Stimulated activated CD4-positive, alpha-beta T cell treated with anti-CD3 and anti-CD28 coated beads, Interleukin-2, amount 100 ng/mL, for 4 hours (primary cell): ENCODE measurements around the gene DAB1.

ENCODE experiments used
- DNase-seq: peaks from one replicate; pipeline ENCODE4 v3.0.0-alpha.2; 2020; ENCODE audit warnings: low read depth

DAB1 gene

DNA sequence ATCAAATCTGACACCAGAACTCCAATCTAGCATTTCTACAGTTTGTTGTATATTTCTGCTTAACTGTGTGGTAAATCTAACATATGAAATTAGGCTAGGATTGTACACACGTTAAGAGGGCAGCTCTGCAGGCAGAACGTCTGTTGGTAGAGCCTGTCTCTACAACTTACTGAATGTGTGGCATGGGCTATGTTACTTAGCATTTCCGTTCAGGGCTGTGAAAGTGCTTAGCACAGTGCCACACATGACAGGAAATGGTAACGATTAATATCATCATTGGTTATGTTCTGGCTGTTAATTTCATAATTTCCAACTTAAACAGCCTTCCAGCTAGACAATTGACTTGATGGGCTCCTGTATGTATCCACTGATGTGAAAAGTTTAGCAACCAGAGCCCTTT, 448.4 kb downstream of the DAB1 start:
- no peak for DNase-seq

DNA sequence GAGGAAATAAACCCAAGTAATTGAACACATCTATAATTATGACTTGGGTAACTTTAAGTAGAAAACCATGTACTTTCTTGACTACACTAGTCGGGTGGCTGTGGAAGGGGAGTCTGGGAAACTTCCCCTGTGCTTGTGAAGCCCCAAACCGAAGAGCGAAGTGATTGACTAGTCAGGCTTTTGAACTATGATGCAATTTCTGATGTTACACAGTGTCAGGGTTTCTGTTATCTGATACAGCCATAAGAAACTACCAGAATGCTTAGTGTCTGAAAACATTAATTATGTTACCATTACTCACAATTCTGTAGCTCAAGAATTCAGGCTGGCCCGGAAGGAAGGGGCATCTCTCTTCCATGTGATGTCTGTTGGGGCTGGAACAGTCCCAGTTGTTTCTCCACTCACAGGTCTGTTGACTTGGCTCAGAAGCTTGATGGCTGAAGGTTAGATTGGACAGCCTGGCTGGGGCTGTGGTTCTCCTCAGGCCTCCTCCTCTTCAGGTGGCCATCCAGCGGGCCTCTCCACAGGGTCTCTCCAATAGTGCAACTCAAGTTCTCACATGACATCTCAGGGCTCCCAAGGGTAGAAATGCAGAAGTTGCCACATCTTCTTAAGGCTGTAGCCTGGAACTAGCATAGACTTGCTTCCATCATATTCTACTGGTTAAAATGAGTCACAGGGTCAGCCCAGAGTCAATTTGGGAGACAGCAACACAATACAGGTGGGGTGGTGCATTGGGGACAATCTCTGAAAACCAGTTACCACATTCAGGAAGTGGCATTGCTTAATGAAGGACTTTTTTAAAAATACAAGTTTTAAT, 449.7 kb downstream of the DAB1 start:
- no peak for DNase-seq

DNA sequence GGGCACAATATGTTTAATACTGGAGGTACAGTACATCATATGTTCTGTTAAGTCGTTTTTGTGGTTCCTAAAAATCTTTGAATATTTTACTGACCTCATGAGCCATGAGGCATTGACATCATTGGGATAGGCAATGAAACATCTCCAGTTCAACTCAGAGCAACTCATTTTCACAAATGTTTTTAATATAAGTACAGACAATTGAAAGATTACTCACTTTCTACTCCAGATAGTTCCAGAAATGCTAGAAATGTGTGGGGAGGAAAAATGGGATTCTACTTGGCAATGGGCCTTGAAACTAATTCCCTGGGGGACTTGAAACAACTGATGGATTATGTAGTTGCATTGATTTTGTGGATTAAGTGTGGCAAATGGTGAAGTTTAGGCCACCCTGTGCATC, 450.9 kb downstream of the DAB1 start:
- no peak for DNase-seq

DNA sequence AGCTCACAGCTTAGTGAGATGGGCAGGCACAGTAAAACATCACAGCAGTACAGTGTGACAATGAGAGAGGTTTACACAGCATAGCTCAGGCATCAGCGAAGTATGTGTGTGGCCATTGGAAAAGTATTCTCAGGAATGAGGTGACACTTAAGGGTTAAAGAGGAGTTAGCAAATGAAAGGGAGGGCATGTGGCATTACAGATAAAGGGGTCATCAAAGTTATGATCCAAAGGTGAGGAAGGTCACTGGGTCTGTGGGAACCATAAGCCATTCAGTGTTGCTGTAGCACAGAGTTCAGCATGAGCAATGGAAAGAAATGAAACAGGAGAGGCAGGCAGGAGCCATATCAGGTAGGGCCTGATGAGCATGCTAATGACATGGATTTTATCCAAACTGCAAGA, 453.6 kb downstream of the DAB1 start:
- DNase-seq = no peak

DNA sequence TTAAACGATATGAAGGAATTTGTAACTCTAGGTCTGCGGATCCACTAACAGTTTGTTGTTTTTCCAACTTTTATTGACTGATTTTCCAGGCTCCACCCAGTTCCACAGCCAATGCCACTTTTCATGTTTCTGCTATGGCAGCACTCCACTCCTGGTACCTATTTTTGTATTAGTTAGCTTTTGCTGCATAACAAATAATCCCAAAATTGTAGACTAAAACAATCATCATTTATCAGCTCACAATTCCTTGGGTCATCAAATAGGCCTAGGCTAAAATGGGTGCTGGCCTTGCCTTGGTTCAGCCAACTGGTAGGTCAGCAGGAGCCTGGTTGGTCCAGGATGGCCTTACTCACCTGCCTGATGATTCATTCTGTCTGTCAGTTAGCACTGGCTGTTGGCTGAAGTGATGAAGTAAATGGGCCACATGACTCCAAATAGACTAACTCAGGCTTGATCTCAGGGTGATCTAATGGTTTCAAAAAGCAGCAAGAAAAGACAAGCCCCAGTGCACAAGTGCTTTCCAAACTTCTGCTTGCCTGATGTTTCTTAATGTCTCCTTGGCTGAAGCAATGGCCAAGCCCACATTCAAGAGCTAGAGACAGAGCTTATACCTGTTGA, 454.9 kb downstream of the DAB1 start:
- no peak for DNase-seq

DNA sequence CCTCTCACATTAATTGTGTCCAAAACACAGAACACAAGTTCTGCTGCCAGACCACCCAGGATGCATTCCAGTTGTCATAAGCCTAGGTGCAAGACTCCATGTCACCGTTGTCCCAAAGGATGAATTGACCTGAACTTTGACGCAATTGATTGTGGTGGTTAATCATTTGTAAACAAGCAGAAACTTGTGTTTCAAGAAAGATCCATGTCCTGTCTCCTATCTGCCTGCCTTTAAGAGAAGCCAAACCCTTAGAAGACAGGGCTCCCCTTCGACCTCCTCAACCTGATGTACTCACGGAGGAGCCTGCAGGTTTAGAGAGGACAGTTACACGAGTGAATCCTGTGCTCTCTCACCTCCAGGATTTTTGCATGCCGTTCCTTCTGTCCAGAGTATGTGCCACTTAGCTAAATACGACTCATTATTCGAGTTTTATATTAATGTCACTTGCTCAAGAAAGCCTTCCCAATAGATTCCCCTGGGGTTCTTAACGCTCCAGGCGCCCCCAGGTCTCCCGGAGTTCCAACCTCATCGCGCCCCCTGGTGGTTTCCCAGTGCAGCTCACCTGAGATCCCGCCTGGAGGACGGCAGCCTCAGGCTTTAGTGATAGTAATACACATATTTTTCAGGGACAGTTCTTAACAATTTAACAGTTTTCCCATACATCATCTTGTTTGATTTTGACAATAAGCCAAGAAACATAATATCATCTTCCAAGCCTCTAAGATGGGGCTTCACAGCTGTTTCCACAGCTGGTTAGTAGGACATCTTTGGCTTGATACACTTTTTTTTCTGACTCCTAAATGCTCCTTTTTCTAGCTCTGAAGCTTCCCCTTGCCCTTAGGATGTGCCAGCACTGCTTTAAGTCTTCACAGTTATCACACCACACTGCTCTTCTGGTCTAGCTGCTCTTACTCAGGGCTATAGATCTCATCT, 455.7 kb downstream of the DAB1 start:
- DNase-seq = no peak

DNA sequence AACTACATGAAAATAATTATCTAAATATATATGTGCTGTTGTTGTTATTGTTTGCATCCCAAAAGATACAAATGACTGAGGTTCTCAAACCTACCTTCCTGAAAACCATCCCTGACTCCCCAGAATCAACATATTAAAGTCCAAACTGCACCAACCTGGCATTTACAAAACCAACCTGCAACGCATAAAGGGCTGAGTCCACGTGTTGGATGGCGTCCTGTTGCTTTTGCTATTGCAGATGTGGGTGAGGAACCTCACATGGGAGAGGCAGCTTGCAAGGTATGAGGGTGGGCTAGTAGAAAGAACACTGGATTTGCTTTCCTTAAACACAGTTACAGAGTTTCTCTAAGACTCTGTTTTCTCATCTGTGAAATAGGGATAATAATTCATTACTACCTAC, 456.5 kb downstream of the DAB1 start:
- DNase-seq = no peak

DNA sequence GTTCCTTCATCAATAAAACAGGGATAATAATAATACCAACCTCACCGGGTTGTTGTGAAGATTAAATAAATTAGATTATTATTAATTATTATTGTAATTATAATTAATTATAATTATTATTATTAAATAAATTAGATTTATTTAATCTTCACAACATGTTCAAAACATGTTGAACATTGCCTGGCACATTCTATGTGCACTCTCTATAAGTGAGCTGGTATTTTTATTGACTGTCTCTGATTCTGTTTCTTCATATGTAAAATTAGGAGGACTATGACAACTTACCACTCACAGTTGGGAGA, 457.2 kb downstream of the DAB1 start:
- no peak for DNase-seq

DNA sequence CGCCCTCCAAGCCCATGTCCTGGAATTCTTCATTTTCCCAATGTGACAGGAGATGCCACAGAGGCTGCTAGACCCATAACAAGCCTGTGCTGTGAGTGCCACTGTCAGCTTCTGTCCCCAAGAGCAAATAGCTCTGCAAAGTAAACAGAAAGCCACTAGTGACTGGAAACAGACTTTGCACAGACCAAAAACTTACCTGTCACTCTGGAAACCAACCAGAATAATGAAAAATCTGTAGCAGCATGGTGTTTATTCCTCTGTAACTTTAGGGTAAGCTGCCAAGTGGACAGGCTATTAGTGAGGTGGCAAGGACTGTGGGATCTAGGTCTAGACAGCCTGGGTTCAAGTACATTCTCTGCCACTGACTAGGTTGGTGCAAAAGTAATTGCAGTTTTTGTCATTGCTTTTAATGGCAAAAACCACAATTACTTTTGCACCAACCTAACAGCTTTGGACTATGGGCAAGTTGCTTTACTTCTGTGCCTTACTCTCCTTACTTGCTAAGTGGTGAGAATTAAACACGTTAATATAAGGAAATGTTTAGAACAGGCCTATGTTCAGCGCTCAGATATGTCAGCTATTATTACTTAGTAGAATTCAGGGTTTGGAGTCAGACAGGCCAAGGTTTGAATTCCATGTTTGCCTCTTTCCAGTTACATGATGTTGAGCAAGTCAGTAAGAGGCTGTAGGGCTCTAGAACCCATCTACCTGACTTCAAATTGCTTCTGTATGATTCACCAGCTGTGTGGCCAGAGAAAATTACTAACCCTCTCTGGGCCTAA, 457.8 kb downstream of the DAB1 start, which contains the start of gene C8B:
C8B (minus strand) TSS at position 100 of the 782 bp plus-strand sequence; CDS start at position 33, 67 bp downstream.
- DNase-seq = no peak

DNA sequence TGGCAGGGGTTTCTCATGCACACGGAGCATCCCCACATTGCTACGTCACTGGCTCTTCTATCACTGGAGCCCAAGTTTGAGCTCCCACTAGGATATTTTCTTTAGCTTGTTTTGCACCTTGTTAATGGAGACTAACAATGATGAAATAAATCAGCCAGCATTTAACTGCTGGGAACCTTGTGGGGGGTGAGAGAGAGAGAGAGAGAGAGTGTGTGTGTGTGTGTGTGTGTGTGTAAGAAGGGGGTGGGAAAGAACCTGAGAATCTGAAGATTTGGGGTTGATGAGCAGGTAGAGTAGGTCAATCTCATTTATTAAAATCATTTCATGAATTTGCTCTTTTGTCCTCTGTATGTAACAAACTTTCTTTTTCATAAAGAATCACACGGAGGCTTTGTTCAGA, 458.7 kb downstream of the DAB1 start:
- no peak for DNase-seq

DNA sequence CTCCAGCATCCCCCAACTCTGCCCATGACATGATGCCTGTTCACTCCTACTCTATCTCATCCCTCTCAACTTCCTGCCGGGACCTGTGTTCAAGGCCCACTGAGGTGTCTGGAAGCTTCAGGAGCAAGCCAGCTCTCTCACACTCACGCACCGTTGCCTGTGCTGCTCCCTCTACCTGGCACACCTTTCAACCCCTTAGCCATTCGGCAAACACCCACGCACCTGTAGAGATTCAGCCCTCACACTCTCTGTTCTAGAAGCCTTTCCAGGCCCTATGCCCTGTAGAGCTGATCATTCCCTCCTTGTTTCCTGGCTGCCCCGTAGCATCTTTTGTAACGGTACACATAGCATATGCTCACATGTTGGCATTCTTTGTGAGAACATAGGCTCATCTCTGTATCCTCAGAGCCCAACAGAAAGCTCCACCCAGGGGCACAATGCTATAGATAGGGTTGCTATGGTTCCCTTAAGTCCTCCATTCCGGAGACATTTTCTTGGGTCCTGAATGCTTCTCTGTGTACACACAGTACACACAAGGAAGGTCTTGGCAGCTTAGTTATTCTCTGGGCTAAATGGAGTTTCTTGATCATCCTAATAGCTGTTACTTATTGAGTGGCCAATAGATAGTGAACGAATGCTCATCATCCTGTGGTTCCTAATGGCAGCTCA, 459.4 kb downstream of the DAB1 start:
- DNase-seq = no peak

DNA sequence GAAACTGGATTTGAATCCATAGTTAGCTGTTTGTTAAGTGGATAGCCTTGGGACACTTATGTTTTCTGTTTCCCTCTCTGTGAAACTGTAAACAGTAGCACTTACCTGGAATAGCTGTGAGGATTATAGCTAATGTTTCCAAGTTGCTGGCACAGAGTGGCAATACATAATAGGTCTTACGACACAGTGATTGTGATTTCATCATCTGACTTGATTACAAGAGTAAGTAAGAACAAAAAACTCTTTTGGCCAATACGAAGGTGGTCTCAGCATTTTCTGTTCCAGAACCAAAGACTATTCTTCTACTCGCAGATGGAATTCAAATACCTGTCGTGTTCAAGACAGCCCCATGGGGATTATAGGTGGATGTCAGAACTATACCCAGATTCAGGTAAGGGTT, 460.2 kb downstream of the DAB1 start:
- no peak for DNase-seq

DNA sequence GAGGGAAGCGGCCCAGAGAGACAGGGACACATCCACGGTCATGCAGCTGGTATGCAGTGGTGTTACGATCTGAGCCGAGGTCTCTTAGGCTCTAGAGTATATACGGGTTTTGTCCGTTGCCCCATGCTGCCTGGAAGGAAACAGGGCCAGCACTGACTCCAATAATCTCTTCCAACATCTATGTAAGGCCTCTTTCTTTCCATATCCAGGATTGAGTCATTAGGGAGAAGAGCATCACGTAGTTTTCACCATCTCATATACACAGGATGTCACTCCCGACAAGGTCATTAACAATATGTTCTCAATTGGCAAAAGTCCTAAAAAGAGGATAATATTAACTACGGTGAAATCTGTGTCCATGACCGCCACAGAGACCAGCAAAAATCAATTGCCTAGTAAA, 462.4 kb downstream of the DAB1 start:
- no peak for DNase-seq

DNA sequence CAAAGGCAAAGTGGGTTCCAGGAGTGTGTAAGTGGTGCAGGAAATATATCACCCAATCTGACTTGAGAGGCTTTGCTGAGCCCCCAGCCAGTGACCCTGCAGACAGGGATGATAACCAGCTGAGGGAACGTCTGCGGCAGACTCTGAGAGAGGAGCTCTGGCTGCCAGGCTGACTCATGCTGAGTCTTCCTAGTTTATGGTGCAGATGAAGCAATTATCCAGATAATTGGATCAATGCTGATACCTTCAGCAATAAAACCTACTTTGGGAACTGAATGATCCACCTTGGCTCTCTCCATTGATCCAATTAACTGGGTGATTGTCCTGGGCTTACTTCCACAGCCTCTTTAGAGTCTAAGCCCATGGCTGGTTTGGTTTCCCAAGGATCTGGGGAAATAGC, 465.3 kb downstream of the DAB1 start:
- DNase-seq = no peak

DNA sequence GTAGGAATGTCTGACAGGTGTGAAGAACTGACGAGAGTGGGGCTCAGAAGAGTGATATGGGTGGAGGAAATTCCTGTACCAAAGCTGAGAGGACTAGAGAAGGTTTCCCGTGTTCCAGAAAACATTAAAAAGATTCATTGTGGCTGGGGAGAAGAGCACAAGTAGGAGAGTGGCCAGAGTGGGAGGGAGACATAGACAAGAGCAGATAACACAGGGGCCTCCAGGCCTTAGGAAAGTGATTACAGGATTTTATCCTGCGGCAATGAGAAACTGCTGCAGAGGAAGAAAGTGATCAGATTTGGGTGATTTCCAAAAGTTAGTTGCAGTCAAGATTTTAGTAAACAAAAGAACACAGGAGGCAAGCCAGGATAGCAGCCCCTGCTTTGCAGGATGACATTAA, 465.9 kb downstream of the DAB1 start:
- DNase-seq = no peak

DNA sequence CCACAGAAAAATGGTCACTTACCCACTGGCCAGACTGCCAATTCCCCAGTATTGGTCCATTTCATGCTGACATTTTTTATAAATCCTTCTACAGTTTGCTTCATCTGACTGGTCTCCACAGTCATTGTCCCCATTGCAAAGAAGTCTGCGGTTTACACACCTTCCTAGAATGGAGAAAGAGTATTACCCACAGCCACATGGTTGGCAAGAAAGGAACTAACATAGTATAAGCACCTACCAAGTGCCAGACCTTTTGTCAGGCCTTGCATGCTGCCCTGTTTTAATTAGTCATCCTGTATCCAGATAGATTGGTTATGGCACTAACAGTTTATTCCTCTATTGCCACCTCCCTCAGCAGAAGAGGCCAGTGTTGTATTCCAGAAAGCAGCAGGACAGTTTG, 469.2 kb downstream of the DAB1 start:
- no peak for DNase-seq

DNA sequence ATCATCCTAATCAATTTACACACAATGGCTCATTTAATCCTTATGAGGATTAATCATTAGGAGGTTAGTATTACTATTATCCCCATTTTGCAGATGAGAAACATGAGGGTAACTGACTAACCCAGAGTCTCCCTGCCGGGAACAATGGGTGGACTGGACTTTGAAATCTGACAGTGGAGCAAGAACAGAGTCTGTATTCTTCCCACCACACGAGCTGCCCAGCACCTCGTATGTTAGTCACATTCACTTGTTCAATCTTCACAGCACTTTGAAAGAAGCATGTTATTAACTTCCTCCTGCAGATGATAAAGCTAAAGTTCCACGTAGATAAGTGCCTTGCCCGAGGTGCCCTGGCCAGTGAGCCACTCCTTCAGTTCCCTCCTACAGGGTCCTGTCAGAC, 470.5 kb downstream of the DAB1 start:
- DNase-seq = no peak

DNA sequence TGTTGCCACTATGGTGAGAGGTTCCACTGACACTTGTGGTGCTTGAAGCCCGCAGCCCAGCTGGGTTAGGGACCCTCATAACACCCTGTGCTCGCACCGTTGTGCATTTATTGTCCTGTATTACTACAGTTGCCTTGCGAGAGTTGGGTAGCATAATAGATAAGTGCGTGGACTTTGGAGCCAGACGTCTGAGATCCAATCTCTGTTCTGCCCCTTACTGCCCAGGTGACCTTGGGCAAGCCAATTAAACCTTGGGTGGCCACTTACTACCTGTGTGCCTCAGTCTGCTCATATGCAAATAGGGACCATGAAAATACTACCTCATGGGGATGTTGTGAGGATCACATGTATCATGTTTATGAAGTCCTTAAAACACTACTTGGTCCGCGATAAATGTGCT, 471.4 kb downstream of the DAB1 start:
- DNase-seq = no peak

DNA sequence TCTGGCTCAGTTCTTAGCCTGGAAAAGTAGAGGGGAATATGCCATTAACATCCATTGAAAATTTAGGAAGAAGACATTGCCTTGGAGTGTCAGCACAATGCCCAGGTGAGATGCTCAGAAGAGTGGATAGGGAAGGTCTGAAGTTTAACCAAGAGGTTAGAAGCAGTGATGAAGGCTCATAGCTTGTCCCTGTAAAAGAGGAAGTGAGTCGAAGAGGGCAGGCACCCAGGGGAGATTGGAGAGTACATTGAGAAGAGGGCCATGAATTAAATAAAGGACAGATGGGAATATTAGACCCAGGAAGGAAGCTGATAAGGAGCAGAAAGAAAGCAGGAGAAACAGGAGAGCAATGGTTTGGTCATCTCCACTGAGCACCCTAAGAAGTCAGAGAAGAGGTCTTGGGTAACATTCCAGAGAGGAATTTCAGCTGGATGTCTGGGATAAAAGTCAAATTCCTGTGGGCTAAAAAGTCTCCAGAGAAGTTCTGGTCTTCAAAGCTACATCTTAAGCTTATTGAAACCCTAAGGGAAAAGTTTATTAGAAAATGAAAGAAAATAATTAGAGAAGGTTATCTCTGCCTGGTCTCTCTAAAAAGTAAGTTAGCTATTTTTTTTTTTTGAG, 475.3 kb downstream of the DAB1 start:
- no peak for DNase-seq
